Stimulated activated CD8-positive, alpha-beta memory T cell treated with anti-CD3 and anti-CD28 coated beads, Interleukin-12 subunit alpha, Interleukin-12 subunit beta, amount 100 ng/mL, for 24 hours (primary cell): ENCODE data around the gene AMDHD1.

ENCODE experiments used
- DNase-seq: peaks from one replicate; pipeline ENCODE4 v3.0.0-alpha.2; 2020; ENCODE audit errors: extremely low read depth

The AMDHD1 gene

GRCh38 chr12:95995238-95996031 is 52.3 kb downstream of the AMDHD1 start:
- no peak for DNase-seq

GRCh38 chr12:95996034-95996658 is 53.0 kb downstream of the AMDHD1 start, which contains the start of gene HAL:
TSS of gene HAL (minus strand) at chr12:95996344. CDS start at chr12:95995910, 434 bp downstream.
- DNase-seq: no peak

GRCh38 chr12:95997276-95997675 is 54.1 kb downstream of the AMDHD1 start:
- no peak for DNase-seq

- DNase-seq: no peak
These were observed 54.9 kb downstream of the AMDHD1 start for GRCh38 chr12:95997911-95998510.

GRCh38 chr12:95998611-95999286 is 55.6 kb downstream of the AMDHD1 start:
- no peak for DNase-seq

- no peak for DNase-seq
These were observed 56.4 kb downstream of the AMDHD1 start for GRCh38 chr12:95999484-95999883.

- no peak for DNase-seq
These were observed 57.7 kb downstream of the AMDHD1 start for GRCh38 chr12:96000858-96001257.

GRCh38 chr12:96006727-96007126 is 63.6 kb downstream of the AMDHD1 start:
- no peak for DNase-seq

- no peak for DNase-seq
These were observed 64.6 kb downstream of the AMDHD1 start for GRCh38 chr12:96007729-96008128.

GRCh38 chr12:96014943-96015599 is 71.9 kb downstream of the AMDHD1 start:
- no peak for DNase-seq

- DNase-seq: no peak
These were observed 72.5 kb downstream of the AMDHD1 start for GRCh38 chr12:96015672-96016071.
